ENCODE data around the gene CAMK1G. TPM values are rescaled to one million over a fixed set of nuclear protein-coding genes. Genes with fewer than 3 reads are reported as not detected.

Gene CAMK1G
- total and polyA plus RNA-seq, 2 experiments from 2014 or later, result 0.32 to 0.76 TPM

DNA sequence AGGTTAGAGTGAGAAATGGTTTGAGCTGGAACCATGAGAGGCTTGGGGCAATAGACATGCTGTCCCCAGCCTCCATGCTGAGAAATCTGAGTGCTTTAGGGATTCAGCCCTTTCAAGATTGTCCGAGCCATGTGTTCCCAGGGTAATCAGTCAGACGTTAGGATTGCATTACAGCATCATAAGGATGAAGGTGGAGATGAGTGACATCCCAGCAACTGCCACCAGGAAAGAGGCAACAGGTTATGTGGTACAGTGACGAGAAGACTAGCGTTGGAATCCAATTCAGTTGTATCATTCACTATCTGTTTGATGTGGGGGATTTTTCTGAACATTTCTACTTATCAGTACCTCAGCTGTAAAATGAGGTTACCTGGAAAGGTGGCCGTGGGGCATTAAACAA, 1.7 kb downstream of the CAMK1G start:
- H2AFZ ChIP-seq, result peak overlapping the region; percentile 95
- no peaks in the 10 kb centered on the region for H3K9me2 ChIP-seq (ENCODE audit: insufficient read depth)
- H3K27ac Mint-ChIP-seq, result no peak overlapping the region
- ATAC-seq (no peak), DNase-seq (ENCODE audit: low spot score) (no peak)
- H3K27me3 Mint-ChIP-seq (ENCODE audit: insufficient read depth, low read depth, poor library complexity), result peaks cover 3% of the 10 kb centered on the region
- peaks cover 6% of the 10 kb centered on the region; the same call in 2 of the 3 replicates for H3K9me3 Mint-ChIP-seq
- H3F3A ChIP-seq (replicated peaks; ENCODE audit: low read depth), result no peaks in the 10 kb centered on the region
- H3K4me1 Mint-ChIP-seq, result peaks cover 13% of the 10 kb centered on the region
- peak overlapping the region; percentile 79 for H3K4me2 ChIP-seq
- H3K36me3 Mint-ChIP-seq (ENCODE audit: low read depth), result no peaks in the 10 kb centered on the region
- no peak overlapping the region for H3K4me3 Mint-ChIP-seq
- no peaks in the 10 kb centered on the region for H3K36me3 ChIP-seq (ENCODE audit: insufficient read depth)
- no peak overlapping the region for H3K27ac ChIP-seq (ENCODE audit: low read depth)
- no peak for TF ChIP-seq JUNB (IDR thresholded peaks at IDR 0.05; ENCODE audit: unreplicated experiment)
- TF ChIP-seq, protein P1, sequence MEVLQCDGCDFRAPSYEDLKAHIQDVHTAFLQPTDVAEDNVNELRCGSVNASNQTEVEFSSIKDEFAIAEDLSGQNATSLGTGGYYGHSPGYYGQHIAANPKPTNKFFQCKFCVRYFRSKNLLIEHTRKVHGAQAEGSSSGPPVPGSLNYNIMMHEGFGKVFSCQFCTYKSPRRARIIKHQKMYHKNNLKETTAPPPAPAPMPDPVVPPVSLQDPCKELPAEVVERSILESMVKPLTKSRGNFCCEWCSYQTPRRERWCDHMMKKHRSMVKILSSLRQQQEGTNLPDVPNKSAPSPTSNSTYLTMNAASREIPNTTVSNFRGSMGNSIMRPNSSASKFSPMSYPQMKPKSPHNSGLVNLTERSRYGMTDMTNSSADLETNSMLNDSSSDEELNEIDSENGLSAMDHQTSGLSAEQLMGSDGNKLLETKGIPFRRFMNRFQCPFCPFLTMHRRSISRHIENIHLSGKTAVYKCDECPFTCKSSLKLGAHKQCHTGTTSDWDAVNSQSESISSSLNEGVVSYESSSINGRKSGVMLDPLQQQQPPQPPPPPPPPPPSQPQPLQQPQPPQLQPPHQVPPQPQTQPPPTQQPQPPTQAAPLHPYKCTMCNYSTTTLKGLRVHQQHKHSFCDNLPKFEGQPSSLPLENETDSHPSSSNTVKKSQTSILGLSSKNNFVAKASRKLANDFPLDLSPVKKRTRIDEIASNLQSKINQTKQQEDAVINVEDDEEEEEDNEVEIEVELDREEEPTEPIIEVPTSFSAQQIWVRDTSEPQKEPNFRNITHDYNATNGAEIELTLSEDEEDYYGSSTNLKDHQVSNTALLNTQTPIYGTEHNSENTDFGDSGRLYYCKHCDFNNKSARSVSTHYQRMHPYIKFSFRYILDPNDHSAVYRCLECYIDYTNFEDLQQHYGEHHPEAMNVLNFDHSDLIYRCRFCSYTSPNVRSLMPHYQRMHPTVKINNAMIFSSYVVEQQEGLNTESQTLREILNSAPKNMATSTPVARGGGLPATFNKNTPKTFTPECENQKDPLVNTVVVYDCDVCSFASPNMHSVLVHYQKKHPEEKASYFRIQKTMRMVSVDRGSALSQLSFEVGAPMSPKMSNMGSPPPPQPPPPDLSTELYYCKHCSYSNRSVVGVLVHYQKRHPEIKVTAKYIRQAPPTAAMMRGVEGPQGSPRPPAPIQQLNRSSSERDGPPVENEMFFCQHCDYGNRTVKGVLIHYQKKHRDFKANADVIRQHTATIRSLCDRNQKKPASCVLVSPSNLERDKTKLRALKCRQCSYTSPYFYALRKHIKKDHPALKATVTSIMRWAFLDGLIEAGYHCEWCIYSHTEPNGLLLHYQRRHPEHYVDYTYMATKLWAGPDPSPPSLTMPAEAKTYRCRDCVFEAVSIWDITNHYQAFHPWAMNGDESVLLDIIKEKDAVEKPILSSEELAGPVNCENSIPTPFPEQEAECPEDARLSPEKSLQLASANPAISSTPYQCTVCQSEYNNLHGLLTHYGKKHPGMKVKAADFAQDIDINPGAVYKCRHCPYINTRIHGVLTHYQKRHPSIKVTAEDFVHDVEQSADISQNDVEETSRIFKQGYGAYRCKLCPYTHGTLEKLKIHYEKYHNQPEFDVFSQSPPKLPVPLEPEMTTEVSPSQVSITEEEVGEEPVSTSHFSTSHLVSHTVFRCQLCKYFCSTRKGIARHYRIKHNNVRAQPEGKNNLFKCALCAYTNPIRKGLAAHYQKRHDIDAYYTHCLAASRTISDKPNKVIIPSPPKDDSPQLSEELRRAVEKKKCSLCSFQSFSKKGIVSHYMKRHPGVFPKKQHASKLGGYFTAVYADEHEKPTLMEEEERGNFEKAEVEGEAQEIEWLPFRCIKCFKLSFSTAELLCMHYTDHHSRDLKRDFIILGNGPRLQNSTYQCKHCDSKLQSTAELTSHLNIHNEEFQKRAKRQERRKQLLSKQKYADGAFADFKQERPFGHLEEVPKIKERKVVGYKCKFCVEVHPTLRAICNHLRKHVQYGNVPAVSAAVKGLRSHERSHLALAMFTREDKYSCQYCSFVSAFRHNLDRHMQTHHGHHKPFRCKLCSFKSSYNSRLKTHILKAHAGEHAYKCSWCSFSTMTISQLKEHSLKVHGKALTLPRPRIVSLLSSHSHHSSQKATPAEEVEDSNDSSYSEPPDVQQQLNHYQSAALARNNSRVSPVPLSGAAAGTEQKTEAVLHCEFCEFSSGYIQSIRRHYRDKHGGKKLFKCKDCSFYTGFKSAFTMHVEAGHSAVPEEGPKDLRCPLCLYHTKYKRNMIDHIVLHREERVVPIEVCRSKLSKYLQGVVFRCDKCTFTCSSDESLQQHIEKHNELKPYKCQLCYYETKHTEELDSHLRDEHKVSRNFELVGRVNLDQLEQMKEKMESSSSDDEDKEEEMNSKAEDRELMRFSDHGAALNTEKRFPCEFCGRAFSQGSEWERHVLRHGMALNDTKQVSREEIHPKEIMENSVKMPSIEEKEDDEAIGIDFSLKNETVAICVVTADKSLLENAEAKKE (CRISPR knock-in tag; IDR thresholded peaks at IDR 0.05), result no peak
- H3K27me3 ChIP-seq (ENCODE audit: insufficient read depth), result peaks cover 28% of the 10 kb centered on the region
- H4K20me1 ChIP-seq (replicated peaks; ENCODE audit: insufficient read depth), result no peaks in the 10 kb centered on the region
- peaks cover 16% of the 10 kb centered on the region for H3K4me1 ChIP-seq (ENCODE audit: insufficient read depth)
- H3K4me3 ChIP-seq, result peak overlapping the region; percentile 56
- no peaks in the 10 kb centered on the region for H3K79me2 ChIP-seq (replicated peaks; ENCODE audit: insufficient read depth)

DNA sequence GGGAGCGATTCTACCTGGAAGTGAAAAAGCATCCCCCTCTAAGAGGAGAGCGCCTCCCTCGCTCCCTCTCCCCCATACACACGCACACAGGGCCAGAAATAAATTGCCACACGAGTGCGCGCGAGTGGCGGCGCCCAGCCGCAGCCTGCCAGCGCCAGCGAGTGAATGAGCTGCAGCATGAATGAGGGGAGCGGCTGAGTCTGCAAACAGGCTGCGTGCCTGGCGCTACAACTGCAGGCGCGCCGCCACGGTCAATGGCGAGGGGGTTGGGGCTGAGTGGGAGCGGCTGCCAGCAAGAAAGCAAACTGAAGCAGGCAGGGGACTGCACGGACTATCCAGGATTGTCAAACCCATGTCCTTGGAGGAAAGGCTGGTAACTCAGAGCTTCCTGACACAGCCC, 2.2 kb downstream of the CAMK1G start:
- H3K27ac Mint-ChIP-seq, result no peak overlapping the region
- Histone ChIP-seq H3K27me3 (ENCODE audit: insufficient read depth) (peaks cover 28% of the 10 kb centered on the region), H3K79me2 (replicated peaks; ENCODE audit: insufficient read depth) (no peaks in the 10 kb centered on the region), H3K27ac (ENCODE audit: low read depth) (no peak overlapping the region), H3K36me3 (ENCODE audit: insufficient read depth) (no peaks in the 10 kb centered on the region), H3K4me2 (peak overlapping the region; percentile 79), H3F3A (replicated peaks; ENCODE audit: low read depth) (no peaks in the 10 kb centered on the region), H3K4me1 (ENCODE audit: insufficient read depth) (peaks cover 16% of the 10 kb centered on the region), H3K9me2 (ENCODE audit: insufficient read depth) (no peaks in the 10 kb centered on the region), H3K4me3 (peak overlapping the region; percentile 56), H2AFZ (peak overlapping the region; percentile 95), H4K20me1 (replicated peaks; ENCODE audit: insufficient read depth) (no peaks in the 10 kb centered on the region)
- no peak overlapping the region; the same call in 2 of the 3 replicates for H3K4me3 Mint-ChIP-seq
- DNase-seq (ENCODE audit: low spot score) (peak; percentile 63), ATAC-seq (peak; percentile 78)
- H3K4me1 Mint-ChIP-seq, result peaks cover 13% of the 10 kb centered on the region
- TF ChIP-seq ZNF114 (CRISPR knock-in tag; IDR thresholded peaks at IDR 0.05) (no peak), ZNF331 (CRISPR knock-in tag; IDR thresholded peaks at IDR 0.05; ENCODE audit: low read depth) (no peak), NANOG (IDR thresholded peaks at IDR 0.05; ENCODE audit: borderline replicate concordance) (no peak), CREB1 (CRISPR knock-in tag; IDR thresholded peaks at IDR 0.05; ENCODE audit: low read depth) (no peak), POLR2AphosphoS5 (IDR thresholded peaks at IDR 0.05; ENCODE audit: low read depth) (no peak), EZH2phosphoT487 (IDR thresholded peaks at IDR 0.05; ENCODE audit: unreplicated experiment) (no peak)
- TF ChIP-seq, protein P2, sequence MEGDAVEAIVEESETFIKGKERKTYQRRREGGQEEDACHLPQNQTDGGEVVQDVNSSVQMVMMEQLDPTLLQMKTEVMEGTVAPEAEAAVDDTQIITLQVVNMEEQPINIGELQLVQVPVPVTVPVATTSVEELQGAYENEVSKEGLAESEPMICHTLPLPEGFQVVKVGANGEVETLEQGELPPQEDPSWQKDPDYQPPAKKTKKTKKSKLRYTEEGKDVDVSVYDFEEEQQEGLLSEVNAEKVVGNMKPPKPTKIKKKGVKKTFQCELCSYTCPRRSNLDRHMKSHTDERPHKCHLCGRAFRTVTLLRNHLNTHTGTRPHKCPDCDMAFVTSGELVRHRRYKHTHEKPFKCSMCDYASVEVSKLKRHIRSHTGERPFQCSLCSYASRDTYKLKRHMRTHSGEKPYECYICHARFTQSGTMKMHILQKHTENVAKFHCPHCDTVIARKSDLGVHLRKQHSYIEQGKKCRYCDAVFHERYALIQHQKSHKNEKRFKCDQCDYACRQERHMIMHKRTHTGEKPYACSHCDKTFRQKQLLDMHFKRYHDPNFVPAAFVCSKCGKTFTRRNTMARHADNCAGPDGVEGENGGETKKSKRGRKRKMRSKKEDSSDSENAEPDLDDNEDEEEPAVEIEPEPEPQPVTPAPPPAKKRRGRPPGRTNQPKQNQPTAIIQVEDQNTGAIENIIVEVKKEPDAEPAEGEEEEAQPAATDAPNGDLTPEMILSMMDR (conservative IDR thresholded peaks at IDR 0.05; ENCODE audit: low read depth in 2 of 2), result 0 out of 4 replicates have a peak, but pooled peaks of 1 of the 2 experiments have one; percentile 5
- TF ChIP-seq, protein P3, sequence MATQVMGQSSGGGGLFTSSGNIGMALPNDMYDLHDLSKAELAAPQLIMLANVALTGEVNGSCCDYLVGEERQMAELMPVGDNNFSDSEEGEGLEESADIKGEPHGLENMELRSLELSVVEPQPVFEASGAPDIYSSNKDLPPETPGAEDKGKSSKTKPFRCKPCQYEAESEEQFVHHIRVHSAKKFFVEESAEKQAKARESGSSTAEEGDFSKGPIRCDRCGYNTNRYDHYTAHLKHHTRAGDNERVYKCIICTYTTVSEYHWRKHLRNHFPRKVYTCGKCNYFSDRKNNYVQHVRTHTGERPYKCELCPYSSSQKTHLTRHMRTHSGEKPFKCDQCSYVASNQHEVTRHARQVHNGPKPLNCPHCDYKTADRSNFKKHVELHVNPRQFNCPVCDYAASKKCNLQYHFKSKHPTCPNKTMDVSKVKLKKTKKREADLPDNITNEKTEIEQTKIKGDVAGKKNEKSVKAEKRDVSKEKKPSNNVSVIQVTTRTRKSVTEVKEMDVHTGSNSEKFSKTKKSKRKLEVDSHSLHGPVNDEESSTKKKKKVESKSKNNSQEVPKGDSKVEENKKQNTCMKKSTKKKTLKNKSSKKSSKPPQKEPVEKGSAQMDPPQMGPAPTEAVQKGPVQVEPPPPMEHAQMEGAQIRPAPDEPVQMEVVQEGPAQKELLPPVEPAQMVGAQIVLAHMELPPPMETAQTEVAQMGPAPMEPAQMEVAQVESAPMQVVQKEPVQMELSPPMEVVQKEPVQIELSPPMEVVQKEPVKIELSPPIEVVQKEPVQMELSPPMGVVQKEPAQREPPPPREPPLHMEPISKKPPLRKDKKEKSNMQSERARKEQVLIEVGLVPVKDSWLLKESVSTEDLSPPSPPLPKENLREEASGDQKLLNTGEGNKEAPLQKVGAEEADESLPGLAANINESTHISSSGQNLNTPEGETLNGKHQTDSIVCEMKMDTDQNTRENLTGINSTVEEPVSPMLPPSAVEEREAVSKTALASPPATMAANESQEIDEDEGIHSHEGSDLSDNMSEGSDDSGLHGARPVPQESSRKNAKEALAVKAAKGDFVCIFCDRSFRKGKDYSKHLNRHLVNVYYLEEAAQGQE (IDR thresholded peaks at IDR 0.05; ENCODE audit: unreplicated experiment), result no peak
- H3K36me3 Mint-ChIP-seq (ENCODE audit: low read depth), result no peaks in the 10 kb centered on the region
- peaks cover 3% of the 10 kb centered on the region for H3K27me3 Mint-ChIP-seq (ENCODE audit: insufficient read depth, low read depth, poor library complexity)
- peaks cover 6% of the 10 kb centered on the region; the same call in 2 of the 3 replicates for H3K9me3 Mint-ChIP-seq
